SW 1271 (cell line): ENCODE results near the gene ING4.

Source experiments
- DNase-seq, 2 experiments: peaks; one replicate each; lab custom pipeline; 2025; lab: John Stamatoyannopoulos, UW

Gene ING4

DNA sequence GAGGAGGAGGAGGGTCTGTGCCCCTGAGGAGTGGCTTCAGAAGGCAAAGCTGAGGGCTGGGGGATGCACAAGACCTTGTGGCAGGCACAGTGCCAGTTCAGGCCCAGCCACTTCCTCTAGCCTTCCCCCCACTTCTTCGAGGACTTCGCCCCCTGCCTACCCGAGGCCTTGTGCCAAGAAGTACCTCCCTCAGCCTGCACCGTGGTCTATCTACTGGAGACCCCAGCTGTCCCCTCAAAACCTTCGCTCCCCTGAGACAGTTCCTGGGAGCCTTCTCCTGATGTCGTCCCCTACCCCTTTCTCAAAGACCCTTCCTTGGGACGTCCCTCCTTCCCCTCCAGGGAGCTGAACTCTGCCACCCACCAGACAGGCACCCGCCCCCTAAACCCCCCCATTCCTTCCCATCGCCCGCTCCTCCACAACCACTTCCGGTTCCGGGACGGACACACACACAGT is 25.7 kb upstream of the ING4 start:
- DNase-seq: no peak

DNA sequence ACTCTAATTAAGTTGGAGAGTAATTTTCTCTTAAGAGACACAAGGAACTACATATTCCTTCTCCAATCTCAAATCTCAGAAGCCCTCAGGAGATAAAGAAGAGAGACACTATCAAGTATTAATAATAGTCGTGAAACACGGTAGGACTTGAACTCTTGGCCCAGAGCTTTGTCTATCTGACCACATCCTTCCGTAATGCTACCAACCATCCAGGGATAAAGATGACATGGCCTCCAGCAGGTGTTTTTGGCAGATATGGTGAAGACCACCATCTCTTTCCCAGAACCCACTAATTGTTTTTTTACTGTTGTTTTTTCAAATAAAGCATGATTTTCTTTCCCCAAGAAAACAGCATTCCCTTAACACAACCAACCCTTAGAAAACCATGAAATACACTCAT is 22.9 kb upstream of the ING4 start:
- no peak for DNase-seq

DNA sequence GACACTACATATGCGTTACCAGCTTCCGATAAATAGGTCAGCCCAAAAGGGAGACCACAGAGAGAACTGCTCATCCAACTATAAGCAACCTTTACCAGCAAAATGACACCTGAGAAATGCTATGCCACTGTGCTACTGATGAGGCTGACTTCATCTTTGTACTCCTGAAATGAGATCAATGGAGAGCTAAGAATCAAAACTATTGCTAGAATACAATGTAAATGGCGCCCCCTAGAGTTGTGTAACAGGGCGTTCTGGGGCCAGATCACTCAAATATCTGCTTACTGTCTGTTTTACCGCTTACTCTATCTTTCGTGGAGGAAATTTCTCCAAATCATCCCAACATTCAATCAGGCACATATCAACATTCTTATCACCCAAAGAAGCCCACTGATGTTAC is 21.7 kb upstream of the ING4 start:
- peak; percentile 17 to 67 for DNase-seq

DNA sequence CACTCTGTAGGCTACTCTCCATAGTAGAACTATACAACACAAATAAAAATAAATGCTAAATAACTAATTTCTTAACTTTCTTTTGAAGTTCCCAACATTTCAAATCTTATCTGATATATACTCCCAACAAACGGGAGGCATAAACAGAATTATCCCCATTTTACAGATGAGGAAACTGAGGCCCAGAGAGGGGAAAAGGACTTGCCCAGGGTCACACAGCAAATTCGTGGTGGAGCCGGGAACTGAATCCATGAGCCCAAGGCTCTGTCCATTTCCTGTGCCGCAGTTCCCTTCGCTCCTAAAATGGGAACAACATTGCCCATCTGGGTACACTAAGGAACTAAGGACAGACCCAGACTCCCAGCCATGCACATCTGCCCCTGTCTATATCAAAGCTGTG is 14.0 kb upstream of the ING4 start:
- DNase-seq: no peak

DNA sequence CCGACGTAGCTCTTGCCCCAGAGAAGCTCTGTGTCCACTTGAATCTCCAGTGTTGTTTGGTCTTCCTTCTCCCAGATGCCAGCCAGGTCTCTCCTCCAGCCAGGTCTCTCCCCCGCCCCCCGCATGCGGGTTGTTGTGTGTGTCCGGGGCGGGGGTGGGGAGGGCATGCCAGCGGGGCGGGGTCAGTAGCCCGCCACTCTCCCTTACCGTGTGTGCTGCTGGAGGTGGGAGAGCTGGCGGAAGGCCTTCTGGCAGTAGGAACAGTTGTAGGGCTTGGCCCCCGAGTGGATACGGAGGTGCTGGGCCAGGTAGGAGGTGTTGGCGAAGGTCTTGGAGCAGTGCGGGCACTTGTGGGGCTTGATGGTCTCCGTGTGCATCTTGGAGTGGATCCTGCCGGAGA is 9.2 kb upstream of the ING4 start:
- no peak for DNase-seq

DNA sequence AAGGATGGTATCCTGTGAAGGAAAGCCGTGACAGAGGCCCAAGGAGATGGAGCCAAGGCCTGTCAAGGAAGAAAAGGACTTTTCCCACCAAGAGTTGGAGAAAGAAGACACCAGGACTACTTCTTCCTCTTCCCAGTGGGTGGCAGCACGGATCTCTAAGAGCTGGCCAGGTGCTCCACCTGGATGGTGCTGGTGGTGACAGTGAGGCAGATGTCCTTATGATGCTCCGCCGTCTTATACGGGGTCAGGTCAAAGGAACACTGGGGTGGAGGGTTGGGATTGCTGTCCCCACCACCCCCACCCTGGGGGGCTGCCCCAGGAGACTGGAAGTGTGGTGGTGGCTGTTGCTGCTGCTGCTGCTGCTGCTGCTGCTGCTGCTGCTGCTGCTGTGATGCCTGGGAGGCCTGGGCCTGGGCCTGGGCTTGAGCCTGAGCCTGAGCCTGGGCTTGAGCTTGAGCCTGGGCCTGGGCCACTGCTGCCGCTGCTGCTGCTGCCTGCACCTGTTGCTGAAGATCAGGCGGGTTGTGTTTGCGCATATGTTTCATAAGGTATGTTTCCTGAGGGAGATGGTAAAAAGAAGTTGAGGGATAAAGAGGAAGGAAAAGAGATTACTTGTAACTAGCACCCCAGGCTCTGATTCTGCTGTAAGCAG is 4.8 kb upstream of the ING4 start:
- DNase-seq: peak in 1 of 2 experiments; percentile 17

DNA sequence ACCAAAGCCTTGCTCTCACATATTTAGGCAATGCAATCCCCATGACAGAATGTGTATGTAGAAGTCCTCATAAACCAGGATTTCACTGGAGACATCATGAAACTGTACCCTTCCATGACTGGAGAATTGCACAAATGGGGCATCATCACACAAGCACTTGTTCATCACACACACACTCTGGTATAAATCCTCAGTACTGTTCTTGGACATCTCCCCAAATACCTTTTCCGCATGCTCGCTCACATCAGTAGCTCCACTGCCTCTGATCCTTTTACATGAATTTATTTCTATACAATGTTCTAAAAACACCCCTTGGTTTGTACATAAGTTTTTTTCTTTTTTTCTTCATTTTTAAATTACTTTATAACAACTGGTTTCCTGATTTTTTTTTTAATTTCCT is 3.3 kb upstream of the ING4 start:
- DNase-seq: no peak

DNA sequence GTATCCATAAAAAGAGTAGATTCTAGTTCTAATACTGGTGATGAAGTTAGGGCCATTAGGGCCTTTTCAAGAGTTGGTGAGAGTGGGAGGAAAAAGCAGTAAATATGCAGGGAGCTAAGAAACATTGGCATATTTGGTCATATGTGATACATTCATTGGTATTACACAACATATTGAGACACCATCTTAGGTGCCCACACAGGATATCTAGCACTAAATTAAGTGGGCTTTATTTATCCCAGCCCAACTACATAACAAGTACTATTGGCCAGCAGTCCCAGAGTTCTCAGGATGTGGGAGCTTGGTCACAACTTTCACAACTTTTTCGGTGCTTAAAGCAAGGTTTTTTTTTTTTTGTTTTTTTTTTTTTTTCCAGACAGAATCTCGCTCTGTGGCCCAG is 2.0 kb upstream of the ING4 start:
- DNase-seq: no peak

DNA sequence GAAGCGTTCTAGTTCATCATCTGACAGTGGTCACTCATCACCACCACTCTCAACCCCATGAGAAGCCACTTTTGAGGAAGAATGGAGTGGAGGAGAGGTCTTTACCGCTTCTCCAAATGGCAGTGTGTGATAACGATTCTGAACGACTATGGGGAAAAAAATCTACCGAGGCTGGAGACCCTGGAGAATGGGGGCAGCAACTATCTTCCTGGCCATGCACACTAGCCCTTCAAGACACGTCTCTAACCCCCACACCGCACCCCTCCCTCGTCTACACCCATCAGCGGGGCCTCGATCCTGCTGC is 365 bp downstream of the ING4 start:
- no peak for DNase-seq

DNA sequence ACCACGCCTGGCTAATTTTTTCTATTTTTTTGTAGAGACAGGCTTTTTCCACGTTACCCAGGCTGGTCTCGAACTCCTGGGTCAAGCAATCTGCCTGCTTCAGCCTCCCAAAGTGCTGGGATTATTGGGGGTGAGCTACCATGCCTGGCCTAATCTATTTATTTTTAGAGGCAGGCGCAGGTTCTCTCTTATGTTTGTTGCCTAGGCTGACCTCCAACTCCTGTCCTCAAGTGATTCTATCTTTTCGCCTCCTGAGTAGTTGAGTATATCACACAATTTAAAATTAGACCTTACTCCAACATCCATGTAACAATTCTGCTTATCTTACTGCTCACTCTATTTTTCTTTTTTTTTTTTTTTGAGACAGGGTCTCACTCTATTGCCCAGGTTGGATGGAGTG is 8.9 kb downstream of the ING4 start:
- DNase-seq: no peak

DNA sequence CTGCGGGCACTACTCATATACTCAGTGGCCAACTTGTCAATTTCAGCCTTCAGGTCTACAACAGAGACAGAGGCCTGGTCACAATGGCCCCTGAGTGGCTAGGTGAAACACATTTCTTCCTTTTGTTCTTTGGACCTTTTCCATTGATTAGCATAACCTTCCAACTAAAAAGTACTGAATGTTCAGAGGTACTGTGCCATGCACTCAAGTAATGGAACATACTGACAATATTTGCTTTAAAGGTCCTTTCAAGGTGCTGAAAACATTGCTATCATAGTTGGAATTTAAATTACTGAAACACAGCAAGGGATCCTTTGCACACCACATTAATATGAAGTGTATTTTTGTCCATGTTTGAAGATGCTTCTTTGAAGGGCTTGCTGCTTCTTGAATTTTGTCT is 9.6 kb downstream of the ING4 start:
- DNase-seq: no peak

DNA sequence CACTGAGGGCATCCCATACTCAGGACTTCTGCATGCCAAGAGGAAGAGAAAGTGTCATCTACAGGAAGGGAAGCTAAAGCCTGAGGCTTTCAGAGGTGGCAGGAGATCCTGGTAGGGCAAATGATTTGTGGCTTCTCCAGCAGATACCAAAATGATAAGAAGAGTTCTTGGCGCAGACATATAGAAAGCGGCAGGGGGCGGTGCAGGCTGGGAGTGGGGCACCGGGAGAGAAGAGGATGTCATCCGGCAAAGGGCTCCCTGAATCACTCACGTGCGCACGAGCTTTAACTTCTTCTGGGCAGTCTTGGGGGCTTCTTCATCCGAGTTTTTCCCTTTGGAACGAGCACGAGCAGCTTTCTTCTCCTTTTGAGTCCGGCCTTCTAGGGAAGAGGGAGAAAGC is 10.5 kb downstream of the ING4 start:
- DNase-seq: no peak

DNA sequence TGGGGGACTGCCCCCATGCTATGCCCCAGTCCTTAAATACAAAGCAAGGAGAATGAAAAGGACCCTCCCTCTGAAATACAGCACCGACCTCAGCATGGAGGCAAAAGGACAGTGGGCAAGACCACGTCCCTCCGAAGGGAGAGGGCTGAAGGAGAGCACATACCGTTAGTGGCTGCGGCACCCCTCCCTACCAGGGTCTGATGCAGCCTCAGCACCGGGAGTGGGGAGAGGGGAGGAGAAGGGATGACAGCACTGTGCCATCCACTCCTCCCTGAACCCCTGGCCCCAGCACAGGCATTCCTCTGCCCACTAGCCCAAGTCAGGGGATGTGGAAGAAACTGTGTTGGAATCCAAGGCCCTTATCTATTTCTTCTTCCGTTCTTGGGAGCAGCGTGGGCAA is 12.1 kb downstream of the ING4 start:
- no peak for DNase-seq

DNA sequence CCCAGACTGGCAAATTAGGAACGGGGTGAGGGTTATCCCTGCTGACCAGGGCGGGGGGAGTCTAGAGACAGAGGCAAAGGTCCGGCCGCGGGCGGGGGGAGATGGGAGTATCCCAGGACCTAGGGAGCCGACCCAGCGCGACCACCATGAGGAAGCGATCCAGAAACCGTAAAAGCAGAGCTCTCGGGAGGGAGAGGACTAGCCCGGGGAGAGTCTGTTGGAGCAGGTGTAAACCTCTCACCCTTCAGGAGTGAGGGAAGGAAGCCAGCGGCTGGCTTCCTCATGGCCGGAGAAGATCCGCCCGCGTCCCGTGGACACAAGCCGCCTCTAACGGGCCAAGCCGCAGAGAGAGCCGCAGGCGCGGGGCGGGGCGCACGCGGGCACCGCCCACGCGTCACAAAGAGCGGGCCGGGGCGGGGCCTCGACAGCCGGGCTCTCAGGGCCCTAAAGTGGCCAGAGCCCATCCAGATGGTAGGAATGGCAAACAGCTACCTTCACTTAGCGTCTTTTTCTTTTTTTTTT is 15.8 kb downstream of the ING4 start, which contains the start of gene ACRBP:
TSS of gene ACRBP (minus strand) at position 350 of the 522 bp plus-strand sequence. CDS start at position 284, 66 bp downstream.
- no peak for DNase-seq

DNA sequence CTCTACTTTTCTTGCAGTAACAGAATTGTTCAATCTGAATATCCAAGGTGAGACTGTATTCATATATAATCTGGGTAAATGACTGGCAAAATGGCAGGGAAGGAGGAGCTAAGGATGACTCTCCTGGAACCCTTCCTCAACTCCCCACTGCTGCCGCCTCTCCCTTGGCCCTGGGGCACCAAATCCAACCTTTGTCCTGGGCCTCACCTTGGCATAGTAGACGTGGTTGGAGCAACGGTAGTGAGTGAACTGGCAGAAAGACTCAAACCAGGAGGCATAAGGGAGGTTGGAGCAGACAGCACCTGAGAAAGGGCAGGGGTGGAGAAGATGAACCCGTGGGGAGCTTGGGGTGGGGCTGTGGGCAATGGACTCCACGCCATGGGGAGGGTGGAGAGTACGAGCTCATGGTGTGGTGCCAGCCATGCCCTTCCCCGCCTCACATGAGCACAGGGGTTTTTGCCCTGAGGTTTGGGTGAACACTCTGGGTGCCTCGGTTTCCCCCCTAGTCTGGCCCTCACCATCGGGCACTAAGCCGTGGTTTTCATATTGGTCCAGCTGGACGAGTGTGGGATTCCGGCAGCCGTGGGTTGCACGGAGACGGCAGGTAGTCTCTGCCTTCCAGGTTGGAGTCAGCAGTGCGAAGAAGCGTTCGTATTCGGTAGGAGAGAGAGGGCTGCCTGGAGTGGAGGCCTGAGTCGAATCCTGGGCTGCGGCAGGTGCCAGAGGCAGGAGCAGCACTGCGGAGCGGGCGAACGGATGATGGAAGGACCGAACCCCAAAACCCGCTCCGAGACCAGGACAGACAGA is 16.4 kb downstream of the ING4 start:
- DNase-seq: no peak

DNA sequence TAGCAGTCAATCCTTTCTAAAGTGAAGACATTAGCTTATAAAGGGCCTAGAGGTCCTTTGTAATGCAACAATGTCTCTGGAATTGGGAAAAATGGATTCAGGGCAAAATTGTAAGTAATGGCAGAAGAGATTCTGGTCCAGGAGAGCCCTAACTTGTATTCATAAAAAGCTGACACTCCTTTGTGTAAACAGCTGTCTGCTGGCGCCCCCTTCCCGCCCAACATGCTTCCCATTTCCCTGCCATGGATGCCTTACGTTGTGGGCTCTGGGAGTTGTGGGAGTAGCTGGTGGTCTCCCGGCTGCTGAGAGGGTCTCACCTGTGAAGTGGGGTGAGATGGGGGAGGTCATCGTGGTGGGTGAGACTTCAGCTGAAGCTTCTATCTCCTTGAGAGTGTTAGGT is 18.0 kb downstream of the ING4 start:
- DNase-seq: no peak

DNA sequence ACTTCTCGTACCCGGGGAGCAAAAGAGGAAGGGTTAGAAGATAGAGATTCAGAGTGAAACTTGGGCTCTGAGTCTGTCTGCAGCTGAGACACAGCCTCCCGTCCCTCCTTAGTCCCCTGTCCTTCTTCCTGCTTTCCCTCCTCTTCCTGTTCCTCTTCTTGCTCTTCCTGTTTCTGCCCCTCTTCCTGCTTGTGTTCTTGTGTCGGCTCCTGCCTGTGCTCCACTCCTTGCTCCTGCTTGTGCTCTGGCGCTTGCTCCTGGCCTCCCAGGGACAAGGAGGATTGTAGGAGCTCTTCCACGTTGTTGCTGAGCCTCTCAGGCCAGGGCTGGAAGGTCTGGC is 18.7 kb downstream of the ING4 start:
- no peak for DNase-seq

DNA sequence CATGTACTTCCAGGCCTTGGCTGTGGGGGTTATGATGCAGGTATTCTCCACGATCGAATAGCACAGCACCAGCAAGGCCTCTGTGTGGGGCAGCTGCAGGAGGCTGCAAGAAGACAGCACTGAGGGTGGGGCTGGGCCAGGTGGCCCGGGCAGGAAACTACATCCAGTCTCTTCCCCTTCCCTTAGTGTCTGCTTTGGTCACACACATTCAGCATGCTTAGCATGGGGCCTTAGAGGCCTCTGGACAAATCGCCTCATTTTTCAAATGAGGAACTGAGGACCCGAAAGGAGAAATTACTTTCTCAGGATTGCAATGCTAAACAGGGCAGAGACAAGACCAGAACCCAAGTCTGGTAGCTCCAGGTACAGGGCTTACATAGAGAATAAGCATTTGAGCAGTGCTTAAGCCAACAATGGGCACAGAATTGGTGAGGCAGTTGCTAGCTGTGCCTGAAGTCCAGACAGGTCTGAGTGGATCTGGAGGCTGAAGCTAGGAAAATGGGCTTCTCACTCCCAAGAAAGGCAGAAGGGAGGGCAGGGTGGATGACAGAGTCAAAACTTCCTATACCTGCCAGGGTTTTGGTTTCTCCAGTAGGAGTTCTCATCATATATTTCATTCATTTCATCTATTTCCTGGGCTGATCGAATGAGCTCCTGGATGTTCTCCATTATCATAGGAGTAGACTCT is 19.2 kb downstream of the ING4 start:
- no peak for DNase-seq

DNA sequence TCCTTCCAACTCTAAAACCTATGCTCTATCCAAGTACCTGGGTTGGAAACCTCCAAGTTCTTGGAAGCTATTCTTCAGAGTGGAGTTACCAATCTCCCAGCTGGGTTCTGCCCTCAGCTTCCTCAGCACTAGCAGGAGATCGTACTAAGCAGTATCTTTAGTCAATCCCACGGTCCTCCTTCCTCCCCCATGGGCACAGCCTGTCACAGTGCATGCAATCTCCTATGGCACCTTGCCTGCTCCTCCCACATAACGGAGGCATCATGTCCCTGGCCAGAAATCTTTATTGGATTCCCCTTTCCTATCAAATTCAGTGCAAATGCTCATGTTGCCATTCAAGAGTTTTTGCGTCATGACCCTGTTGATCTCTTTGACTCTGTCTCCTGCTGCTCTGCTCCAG is 21.8 kb downstream of the ING4 start:
- no peak for DNase-seq

DNA sequence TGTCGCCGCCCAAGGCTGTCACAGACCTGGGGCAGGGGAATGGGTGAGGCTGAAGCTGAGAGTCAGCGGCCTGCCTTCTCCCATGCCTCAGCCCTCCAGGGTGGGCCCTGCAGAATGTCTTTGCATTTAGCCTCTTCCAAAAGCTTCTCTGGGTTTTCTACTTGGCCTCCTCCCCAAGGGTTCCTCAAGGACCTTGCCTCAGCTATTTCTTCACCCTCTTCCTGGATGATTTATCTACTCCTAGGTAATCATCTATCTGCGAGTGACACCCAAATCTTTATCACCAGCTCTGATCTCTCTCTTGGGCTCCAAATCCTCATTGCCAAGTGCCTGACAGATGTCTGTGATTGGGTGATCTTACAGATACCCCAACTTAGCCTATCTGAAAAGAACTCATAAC is 22.4 kb downstream of the ING4 start:
- no peak for DNase-seq

DNA sequence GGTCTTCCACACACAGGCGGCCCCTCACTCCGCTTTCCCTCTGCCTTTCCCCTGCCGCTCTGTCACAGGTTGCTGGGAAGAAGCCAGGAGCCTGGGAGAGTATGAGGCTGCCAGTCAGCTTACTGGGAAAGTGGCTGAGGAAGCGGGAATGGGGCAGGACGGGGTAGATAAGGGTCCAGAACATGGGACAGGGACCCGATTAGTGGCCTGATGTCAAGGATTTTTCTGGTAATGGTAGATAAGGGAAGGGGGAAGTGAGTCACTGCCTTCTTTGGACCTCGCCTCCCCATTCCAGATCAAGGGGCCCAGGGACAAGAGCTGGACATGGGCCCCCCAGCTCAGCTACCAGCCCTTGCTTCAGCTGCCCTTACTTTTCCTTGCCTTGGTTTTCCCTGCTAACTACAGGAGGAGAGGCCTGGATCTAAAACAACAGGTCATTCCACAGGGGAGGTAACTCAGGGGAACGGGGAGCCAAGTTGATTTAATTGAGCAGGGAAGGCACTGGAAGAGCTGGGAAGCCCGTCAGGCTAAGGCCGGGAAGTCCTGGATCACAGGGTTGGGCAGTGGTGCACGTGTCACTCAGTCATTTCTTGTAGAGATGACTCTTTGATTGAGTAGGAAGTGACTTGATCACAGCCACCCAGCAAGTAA is 23.6 kb downstream of the ING4 start:
- DNase-seq: no peak

DNA sequence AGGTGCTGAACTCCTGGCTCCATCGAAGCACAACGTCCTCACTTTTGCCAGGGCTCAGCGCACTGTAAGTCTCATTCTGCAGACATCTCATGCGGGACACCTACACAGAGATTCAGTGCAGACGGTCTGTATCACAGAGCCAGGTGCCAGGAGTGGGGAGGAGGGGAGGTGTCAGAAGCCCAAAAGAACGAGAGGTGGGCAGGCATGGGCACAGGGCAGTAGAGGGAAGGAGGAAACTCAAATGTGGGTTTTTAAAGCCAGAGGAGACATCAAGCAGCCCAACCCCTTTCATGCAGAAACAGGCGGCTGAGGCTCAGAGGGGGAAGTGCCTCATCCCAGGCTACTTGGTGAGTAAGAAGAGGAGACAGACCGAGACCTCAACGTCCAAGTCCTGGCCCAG is 24.6 kb downstream of the ING4 start:
- DNase-seq: no peak
